OCI-LY3 (cell line): ENCODE results near the gene FAAP20.

ENCODE experiments used
- EZH2phosphoT487 ChIP-seq: fragments of 200-600 bp; shearing (Covaris generic); IDR thresholded peaks from 2 replicates; pipeline ENCODE4 v1.6.1; 2018; ENCODE audit warnings: antibody characterized with exemption, mixed run types, low read depth
- TF ChIP-seq, protein P1 (sequence below): fragments of 200-600, 300-600 bp; sonication (generic); IDR thresholded peaks from 2 replicates; pipeline ENCODE4 v1.5.1; 2014; ENCODE audit warnings: antibody characterized with exemption, low read length, low read depth

DNA sequence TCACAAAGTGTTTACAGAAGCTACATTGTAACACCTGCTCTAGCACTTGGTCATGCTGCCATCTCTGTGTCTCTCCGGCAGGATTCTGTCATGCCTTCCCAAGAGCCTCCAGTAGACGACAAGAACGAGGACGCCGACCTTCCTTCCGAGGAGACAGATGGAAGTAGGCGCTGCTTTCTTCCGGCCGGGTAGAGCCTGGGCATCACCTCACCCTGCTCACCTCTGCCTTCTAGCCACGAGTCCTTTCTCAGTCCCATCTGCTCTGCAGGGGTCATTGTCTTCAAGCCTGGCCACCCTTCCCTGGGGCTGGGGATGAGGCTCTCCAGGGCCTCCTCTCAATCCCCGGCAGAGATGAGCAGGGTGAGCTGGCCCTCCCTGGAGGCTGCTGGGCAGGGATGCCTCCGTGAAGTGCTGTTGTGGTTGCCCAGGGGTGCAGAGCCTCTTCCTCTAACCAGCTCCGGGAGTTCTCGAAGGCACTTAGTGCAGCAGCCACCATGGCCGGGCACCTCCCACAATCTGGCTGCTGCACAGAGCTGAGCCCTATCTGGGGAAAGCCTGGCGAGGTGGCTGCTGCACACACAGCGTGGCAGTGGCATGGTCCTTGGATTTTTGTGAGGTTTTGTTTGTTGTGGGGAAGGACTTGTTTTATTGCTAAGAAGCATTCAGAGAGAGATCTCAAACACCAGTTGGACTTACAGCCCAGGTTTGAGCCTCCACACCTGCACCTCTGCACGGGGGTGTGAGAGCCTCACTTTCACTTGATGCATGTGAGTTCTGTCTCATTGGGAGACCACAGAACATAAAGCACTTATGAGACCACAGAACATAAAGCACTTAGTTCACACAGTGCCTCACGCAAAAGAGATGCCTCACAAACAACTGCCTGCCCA is 48.4 kb downstream of the FAAP20 start:
- TF ChIP-seq, protein P1, sequence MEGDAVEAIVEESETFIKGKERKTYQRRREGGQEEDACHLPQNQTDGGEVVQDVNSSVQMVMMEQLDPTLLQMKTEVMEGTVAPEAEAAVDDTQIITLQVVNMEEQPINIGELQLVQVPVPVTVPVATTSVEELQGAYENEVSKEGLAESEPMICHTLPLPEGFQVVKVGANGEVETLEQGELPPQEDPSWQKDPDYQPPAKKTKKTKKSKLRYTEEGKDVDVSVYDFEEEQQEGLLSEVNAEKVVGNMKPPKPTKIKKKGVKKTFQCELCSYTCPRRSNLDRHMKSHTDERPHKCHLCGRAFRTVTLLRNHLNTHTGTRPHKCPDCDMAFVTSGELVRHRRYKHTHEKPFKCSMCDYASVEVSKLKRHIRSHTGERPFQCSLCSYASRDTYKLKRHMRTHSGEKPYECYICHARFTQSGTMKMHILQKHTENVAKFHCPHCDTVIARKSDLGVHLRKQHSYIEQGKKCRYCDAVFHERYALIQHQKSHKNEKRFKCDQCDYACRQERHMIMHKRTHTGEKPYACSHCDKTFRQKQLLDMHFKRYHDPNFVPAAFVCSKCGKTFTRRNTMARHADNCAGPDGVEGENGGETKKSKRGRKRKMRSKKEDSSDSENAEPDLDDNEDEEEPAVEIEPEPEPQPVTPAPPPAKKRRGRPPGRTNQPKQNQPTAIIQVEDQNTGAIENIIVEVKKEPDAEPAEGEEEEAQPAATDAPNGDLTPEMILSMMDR = no peak
- TF ChIP-seq EZH2phosphoT487 = no peak
